HepG2 (cell line): Measurements from ENCODE around the gene SLC9A9. TPM values are rescaled to one million over a fixed set of nuclear protein-coding genes. Genes with fewer than 3 reads are reported as not detected.

Experiments used
- ATAC-seq: fragments of 200-7000 bp; cut with Tn5 transposase; 3 replicates; pipeline ENCODE4 v1.9.1; 2020; ENCODE audit warnings: mild to moderate bottlenecking, moderate library complexity
- BruUV-seq: library from RNA; stranded (reverse); fragments of 400-500 nt; replicated peaks from 2 replicates; lab custom pipeline; 2021; lab: Mats Ljungman, UMichigan
- CTCF ChIA-PET: fragments of 300-600 bp; formaldehyde crosslinking; extraction: SDS; loops from one replicate; lab custom pipeline; 2021; ENCODE audit warnings: low total read pairs, inconsistent platforms, low intra/inter-chr PET ratio; lab: Yijun Ruan, JAX
- POLR2A ChIA-PET: fragments of 350-600 bp; sonication (Branson Sonifier 250); formaldehyde crosslinking; loops from one replicate; lab custom pipeline; 2020; ENCODE audit warnings: antibody characterized with exemption, inconsistent platforms; lab: Yijun Ruan, JAX
- DNase-seq: peaks from one replicate; pipeline ENCODE4 v3.0.0-alpha.2; 2015; ENCODE audit warnings: low spot score
- FAIRE-seq: peaks from 3 replicates; lab custom pipeline; 2011; peaks lifted over from hg19 to GRCh38; lab: Jason Lieb, UNC
- H2AFZ ChIP-seq: one replicate; pipeline ENCODE4 v1.6.1; 2011; ENCODE audit warnings: low read length, inconsistent platforms
- H3K27ac ChIP-seq: fragments of 300-600 bp; 3 replicates; pipeline ENCODE4 v1.8.0; 2011; ENCODE audit warnings: mixed run types, mild to moderate bottlenecking, mixed read lengths, low read length, inconsistent platforms; ENCODE audit not compliant: insufficient read depth; ENCODE audit errors: extremely low read length
- H3K27me3 ChIP-seq, 2 experiments: fragments of 200-600 bp in 1 of 2; 2 replicates in 1 of 2; 3 replicates in 1 of 2; pipeline versions ENCODE4 v1.6.0 to v1.8.0; 2011; ENCODE audit warnings: low read length in 2 of 2, mild to moderate bottlenecking in 2 of 2, moderate library complexity in 2 of 2, inconsistent platforms in 1 of 2; ENCODE audit not compliant: insufficient read depth in 2 of 2, control insufficient read depth in 1 of 2
- H3K36me3 ChIP-seq, 2 experiments: fragments of 200-600 bp in 1 of 2; replicated peaks in 1 of 2; 2 replicates in 1 of 2; 3 replicates in 1 of 2; pipeline versions ENCODE4 v1.5.1 to v1.8.0; 2011; ENCODE audit warnings: low read length in 2 of 2, inconsistent platforms in 1 of 2; ENCODE audit not compliant: insufficient read depth in 2 of 2, control insufficient read depth in 1 of 2
- H3K4me1 ChIP-seq: 2 replicates; pipeline ENCODE4 v1.5.1; 2012; ENCODE audit warnings: low read length, inconsistent platforms; ENCODE audit not compliant: insufficient read depth
- H3K4me2 ChIP-seq: 2 replicates; pipeline ENCODE4 v1.6.0; 2011; ENCODE audit warnings: low read depth, low read length, inconsistent platforms
- H3K4me3 ChIP-seq, 3 experiments: fragments of 200-600 bp in 1 of 3; sonication (generic), shearing (Covaris generic) in 1 of 3; replicated peaks in 1 of 3; 2 replicates each; pipeline ENCODE4 v1.5.1; 2011 to 2016; ENCODE audit warnings: low read length in 3 of 3, inconsistent platforms in 2 of 3, low read depth in 2 of 3, mild to moderate bottlenecking in 2 of 3, control low read depth in 1 of 3, mixed read lengths in 1 of 3; ENCODE audit not compliant: insufficient read depth in 1 of 3
- H3K79me2 ChIP-seq: one replicate; pipeline ENCODE4 v1.6.1; 2011; ENCODE audit warnings: low read length, inconsistent platforms; ENCODE audit not compliant: insufficient read depth
- H3K9ac ChIP-seq: 2 replicates; pipeline ENCODE4 v1.6.0; 2011; ENCODE audit warnings: mild to moderate bottlenecking, low read depth, low read length, inconsistent platforms; ENCODE audit not compliant: insufficient read depth
- H3K9me3 ChIP-seq: 2 replicates; pipeline ENCODE4 v1.5.1; 2012; ENCODE audit warnings: mild to moderate bottlenecking, low read length
- H4K20me1 ChIP-seq: 2 replicates; pipeline ENCODE4 v1.6.0; 2011; ENCODE audit warnings: inconsistent platforms, mild to moderate bottlenecking, low read length, moderate library complexity; ENCODE audit not compliant: insufficient read depth
- ASH2L ChIP-seq: fragments of 300-600, 200-600 bp; sonication (generic); IDR thresholded peaks from 2 replicates; pipeline ENCODE4 v1.7.0; 2017; ENCODE audit warnings: low read depth, mild to moderate bottlenecking, moderate library complexity, mixed read lengths, low read length; ENCODE audit not compliant: insufficient read length
- CEBPB ChIP-seq: IDR thresholded peaks from 2 replicates; pipeline ENCODE4 v1.6.1; 2011; ENCODE audit warnings: low read depth, low read length, improper control_type of control experiment, borderline replicate concordance
- FOXK2 ChIP-seq: fragments of 450-650 bp; IDR thresholded peaks from 2 replicates; pipeline ENCODE4 v1.6.1; 2016
- HBP1 ChIP-seq: IDR thresholded peaks from 2 replicates; pipeline ENCODE4 v1.6.1; 2016; ENCODE audit warnings: low read depth, control low read depth
- JUNB ChIP-seq: sonication (generic); formaldehyde crosslinking; IDR thresholded peaks from 2 replicates; pipeline ENCODE4 v1.8.0; 2022; ENCODE audit warnings: missing genetic modification reagents, mild to moderate bottlenecking, borderline replicate concordance
- KLF13 ChIP-seq: sonication (generic); formaldehyde crosslinking; IDR thresholded peaks from 2 replicates; pipeline ENCODE4 v1.4.0; 2020; ENCODE audit warnings: mild to moderate bottlenecking, missing genetic modification reagents
- MAFF ChIP-seq: IDR thresholded peaks from 2 replicates; pipeline ENCODE4 v1.6.1; 2011; ENCODE audit warnings: low read depth, low read length, improper control_type of control experiment
- NFKB2 ChIP-seq: sonication (generic); formaldehyde crosslinking; IDR thresholded peaks from 2 replicates; pipeline ENCODE4 v1.4.0; 2020; ENCODE audit warnings: missing genetic modification reagents, borderline replicate concordance
- PITX1 ChIP-seq: sonication (generic); formaldehyde crosslinking; IDR thresholded peaks from 2 replicates; pipeline ENCODE4 v1.5.1; 2020; ENCODE audit warnings: mild to moderate bottlenecking, missing genetic modification reagents
- RBFOX2 ChIP-seq: fragments of 200-400 bp; formaldehyde crosslinking; IDR thresholded peaks from 2 replicates; pipeline ENCODE4 v1.6.1; 2017; ENCODE audit warnings: low read depth, mild to moderate bottlenecking, low read length
- SMARCE1 ChIP-seq: fragments of 450-650 bp; IDR thresholded peaks from 2 replicates; pipeline ENCODE4 v1.6.1; 2017; ENCODE audit warnings: borderline replicate concordance
- SRF ChIP-seq: IDR thresholded peaks from 2 replicates; pipeline ENCODE4 v1.6.1; 2011; ENCODE audit warnings: mild to moderate bottlenecking, low read depth, low read length, moderate library complexity
- TCF7L2 ChIP-seq: IDR thresholded peaks from 2 replicates; pipeline ENCODE4 v1.6.1; 2011; ENCODE audit warnings: mild to moderate bottlenecking, low read depth, low read length, moderate library complexity
- TP53 ChIP-seq: sonication (generic); formaldehyde crosslinking; conservative IDR thresholded peaks from 2 replicates; pipeline ENCODE4 v1.4.0; 2020; ENCODE audit warnings: missing genetic modification reagents
- ZFP90 ChIP-seq: sonication (generic); formaldehyde crosslinking; IDR thresholded peaks from 2 replicates; pipeline ENCODE4 v1.8.0; 2022; ENCODE audit warnings: missing genetic modification reagents, mild to moderate bottlenecking, inconsistent platforms, borderline replicate concordance
- ZNF724P ChIP-seq: sonication (generic); formaldehyde crosslinking; IDR thresholded peaks from 2 replicates; pipeline ENCODE4 v1.8.0; 2022; ENCODE audit warnings: missing genetic modification reagents, borderline replicate concordance
- WGBS: methylation state at CpG from one replicate; pipeline ENCODE4 v1.1.6; 2017; ENCODE audit warnings: low lambda C conversion rate; 5-methylcytosine and 5-hydroxymethylcytosine counted together
- in situ Hi-C: cut with HindIII; loops from 2 replicates; pipeline ENCODE4 v1.10.0; 2017; ENCODE audit warnings: low pct_unique_long_range_greater_than_20kb; ENCODE audit not compliant: extremely low pct_ligation_motif_present
- intact Hi-C: fragments of 100-400 bp; cut with micrococcal nuclease; formaldehyde crosslinking; loops from one replicate; pipeline ENCODE4 v1.10.0; 2022; ENCODE audit not compliant: unreplicated experiment
- polyA plus RNA-seq, 8 experiments: library from polyadenylated mRNA; depleted of rRNA in 3 of 8; stranded (reverse) in 7 of 8; unstranded in 1 of 8; fragments of >200 nt; fragmentation: Illumina TruSeq in 4 of 8; extraction: Trizol in 4 of 8; gene quantifications; 2 replicates each; pipeline versions ENCODE4 v1.2.1 to v1.2.3, GENCODE V29; 2011 to 2016; ENCODE audit warnings: low read depth in 4 of 8, missing spikeins in 1 of 8, mixed read lengths in 1 of 8; ENCODE audit not compliant: insufficient read depth in 1 of 8
- total RNA-seq, 5 experiments: library from RNA; depleted of rRNA; stranded (reverse); fragments of >200 nt; fragmentation: Illumina TruSeq; extraction: Trizol; gene quantifications; 2 replicates each; pipeline ENCODE4 v1.2.3, GENCODE V29; 2016; ENCODE audit warnings: low read depth in 1 of 5
- TF ChIP-seq, protein P1 (sequence below): sonication (generic); formaldehyde crosslinking; IDR thresholded peaks from 2 replicates; pipeline ENCODE4 v1.4.0; 2020; ENCODE audit warnings: mild to moderate bottlenecking, missing genetic modification reagents

Gene SLC9A9
- total and polyA plus RNA-seq, 2 of the 13 experiments (the other 11 are each of a cell fraction or from before 2014, with no cell fraction given) = not detected

- ATAC-seq = no peak
- intact Hi-C loops = no loop called here
Observed at GRCh38 chr3:143469159-143469558, 379.1 kb downstream of the SLC9A9 start.

DNA sequence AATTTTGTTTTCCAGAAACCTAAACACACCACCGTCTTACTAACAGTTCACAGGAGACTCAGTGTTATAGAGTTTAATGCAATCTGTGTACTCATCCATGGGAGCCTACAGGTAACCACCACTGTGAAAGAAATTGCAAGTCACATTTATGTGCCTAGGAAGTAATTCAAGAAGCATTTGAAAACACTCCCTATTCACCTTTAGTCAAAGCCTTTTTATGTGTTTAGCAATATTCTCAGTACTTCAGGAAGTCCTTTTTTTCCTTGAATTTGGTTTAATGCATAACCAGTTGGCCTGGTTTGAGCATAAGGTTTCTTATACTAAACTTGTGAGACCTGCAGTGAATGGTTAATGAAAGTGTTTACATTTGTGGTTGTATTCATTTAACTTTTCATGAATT is 382.6 kb downstream of the SLC9A9 start:
- TF ChIP-seq JUNB (CRISPR knock-in tag) (no peak), SRF (no peak), RBFOX2 (no peak), KLF13 (no peak), MAFF (no peak), SMARCE1 (no peak), HBP1 (CRISPR knock-in tag) (no peak), ASH2L (no peak), NFKB2 (CRISPR knock-in tag) (no peak), TP53 (no peak), ZNF724P (CRISPR knock-in tag) (no peak)
- TF ChIP-seq, protein P1, sequence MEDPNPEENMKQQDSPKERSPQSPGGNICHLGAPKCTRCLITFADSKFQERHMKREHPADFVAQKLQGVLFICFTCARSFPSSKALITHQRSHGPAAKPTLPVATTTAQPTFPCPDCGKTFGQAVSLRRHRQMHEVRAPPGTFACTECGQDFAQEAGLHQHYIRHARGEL (CRISPR knock-in tag) = no peak
- no peak overlapping the region for H3K9ac ChIP-seq
- no peaks in the 10 kb centered on the region for H3K36me3 ChIP-seq
- H3K27ac ChIP-seq = no peak overlapping the region
- H3K9me3 ChIP-seq = no peaks in the 10 kb centered on the region
- no peaks in the 10 kb centered on the region for H3K27me3 ChIP-seq
- ChIA-PET CTCF (no interaction called here), POLR2A (no interaction called here)
- intact Hi-C loops = no loop called here
- H3K4me3 ChIP-seq = no peak overlapping the region
- BruUV-seq = no TSS peak
- H4K20me1 ChIP-seq = no peaks in the 10 kb centered on the region
- no peak for DNase-seq
- in situ Hi-C loops = no loop called here
- H3K4me2 ChIP-seq = no peak overlapping the region
- ATAC-seq = no peak
- no peak for FAIRE-seq
- no peaks in the 10 kb centered on the region for H3K79me2 ChIP-seq
- no peaks in the 10 kb centered on the region for H3K4me1 ChIP-seq
- 0% methylated on average over 1 of the region's 1 CpG for WGBS
- no peak overlapping the region for H2AFZ ChIP-seq

More at GRCh38 chr3:143469159-143469558, 379.1 kb downstream of the SLC9A9 start:
- Histone ChIP-seq H3K9ac (no peak overlapping the region), H3K27ac (no peak overlapping the region), H3K36me3 (no peaks in the 10 kb centered on the region), H3K4me3 (no peak overlapping the region), H3K4me1 (no peaks in the 10 kb centered on the region), H3K9me3 (no peaks in the 10 kb centered on the region), H2AFZ (no peak overlapping the region), H3K79me2 (no peaks in the 10 kb centered on the region), H3K27me3 (no peaks in the 10 kb centered on the region), H3K4me2 (no peak overlapping the region), H4K20me1 (no peaks in the 10 kb centered on the region)
- TF ChIP-seq PITX1 (CRISPR knock-in tag) (no peak), CEBPB (peak; percentile 50; the same call in 1 of the 2 replicates), FOXK2 (no peak), ZFP90 (CRISPR knock-in tag) (no peak), TCF7L2 (no peak)
- DNase-seq (no peak), FAIRE-seq (no peak)
- in situ Hi-C loops = no loop called here
- CTCF ChIA-PET = no interaction called here
- POLR2A ChIA-PET = no interaction called here
- BruUV-seq = no TSS peak
- under 1% methylated on average over 5 of the region's 5 CpGs for WGBS
